ENCODE results near the gene POLR1G.

Gene POLR1G

DNA sequence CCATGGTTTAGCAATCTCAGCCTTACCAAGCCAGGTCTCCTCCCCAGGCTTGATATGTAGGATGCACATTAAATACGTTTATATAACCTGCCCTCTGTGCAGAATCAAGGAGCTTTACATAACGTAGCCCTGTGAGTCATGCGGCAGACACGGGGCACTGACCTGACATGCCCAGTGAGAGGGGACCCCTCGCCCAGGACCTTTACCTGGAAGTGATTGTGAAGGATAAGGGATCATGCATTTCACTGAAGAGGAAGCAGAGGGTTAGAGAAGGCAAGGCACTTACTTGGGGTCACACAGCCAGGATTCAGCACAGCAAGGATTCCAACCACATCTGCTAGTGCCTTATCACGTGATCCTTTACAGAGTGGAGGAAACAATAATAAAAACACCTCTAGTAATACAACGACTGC is 42.4 kb downstream of the POLR1G start:
- DNase-seq, result no peak

- DNase-seq, result no peak
Observed at GRCh38 chr19:45450012-45450333, 43.5 kb downstream of the POLR1G start.

- DNase-seq, result no peak
Observed at GRCh38 chr19:45451131-45451849, 44.8 kb downstream of the POLR1G start.

- DNase-seq, result no peak
Observed at GRCh38 chr19:45451850-45452387, 45.5 kb downstream of the POLR1G start.

DNA sequence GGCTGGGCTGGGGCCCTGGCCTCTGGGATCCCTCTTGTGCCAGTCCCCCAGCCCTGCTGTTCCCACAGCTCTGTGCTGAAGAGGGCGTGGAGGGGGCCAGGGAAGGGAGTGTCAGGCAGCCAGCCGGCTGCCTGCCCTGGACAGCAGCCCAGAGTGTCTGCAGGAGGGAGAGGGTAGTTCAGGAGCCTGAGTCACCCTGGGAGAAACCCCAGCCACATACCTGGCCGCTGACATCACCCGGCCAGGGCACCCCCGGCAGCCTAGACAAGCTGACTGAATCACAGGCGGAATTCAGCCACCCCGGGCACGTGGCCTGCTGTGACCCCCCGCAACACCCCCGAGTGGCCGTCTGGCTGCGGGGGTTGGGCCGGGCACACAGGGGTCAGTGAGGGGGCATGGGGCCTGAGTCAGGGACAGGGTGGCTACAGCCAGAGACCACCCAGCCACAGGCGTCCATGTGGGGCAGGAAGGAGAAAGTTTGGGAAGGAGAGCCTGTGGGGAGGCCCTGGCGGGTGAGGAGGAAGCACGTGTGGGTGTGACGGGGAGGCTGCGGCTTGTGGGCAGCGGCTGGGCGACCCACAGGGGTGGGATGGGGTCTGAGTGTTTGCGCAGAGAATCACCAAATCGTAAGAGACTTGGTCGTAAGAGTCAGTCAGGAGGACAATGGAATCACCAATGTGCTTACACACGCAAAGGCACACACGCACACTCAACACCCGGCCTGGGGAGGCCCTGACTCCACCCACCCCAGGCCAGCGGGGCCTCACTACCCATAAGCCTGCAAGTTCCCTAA is 49.5 kb downstream of the POLR1G start:
- peak; percentile 37 for DNase-seq

DNA sequence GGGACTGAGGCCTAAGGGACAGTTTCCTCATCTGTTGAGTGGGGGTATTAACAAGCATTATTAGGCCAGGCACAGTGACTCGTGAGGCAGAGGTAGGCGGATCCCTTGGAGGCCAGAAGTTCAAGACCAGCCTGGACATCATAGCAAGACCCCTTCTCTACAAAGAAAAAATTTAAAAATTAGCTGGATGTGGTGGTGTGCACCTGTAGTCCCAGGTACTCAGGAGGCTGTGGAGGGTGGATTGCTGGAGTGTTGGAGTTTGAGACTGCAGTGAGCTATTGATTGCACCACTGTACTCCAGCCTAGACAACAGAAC is 50.0 kb downstream of the POLR1G start:
- DNase-seq, result no peak

GRCh38 chr19:45457776-45458175 is 51.3 kb downstream of the POLR1G start:
- no peak for DNase-seq
